ENCODE results near the gene KRTAP5-1. TPM values are rescaled to one million over a fixed set of nuclear protein-coding genes. Genes with fewer than 3 reads are reported as not detected.

The KRTAP5-1 gene
- total and polyA plus RNA-seq, 7 donors, result not detected

DNA sequence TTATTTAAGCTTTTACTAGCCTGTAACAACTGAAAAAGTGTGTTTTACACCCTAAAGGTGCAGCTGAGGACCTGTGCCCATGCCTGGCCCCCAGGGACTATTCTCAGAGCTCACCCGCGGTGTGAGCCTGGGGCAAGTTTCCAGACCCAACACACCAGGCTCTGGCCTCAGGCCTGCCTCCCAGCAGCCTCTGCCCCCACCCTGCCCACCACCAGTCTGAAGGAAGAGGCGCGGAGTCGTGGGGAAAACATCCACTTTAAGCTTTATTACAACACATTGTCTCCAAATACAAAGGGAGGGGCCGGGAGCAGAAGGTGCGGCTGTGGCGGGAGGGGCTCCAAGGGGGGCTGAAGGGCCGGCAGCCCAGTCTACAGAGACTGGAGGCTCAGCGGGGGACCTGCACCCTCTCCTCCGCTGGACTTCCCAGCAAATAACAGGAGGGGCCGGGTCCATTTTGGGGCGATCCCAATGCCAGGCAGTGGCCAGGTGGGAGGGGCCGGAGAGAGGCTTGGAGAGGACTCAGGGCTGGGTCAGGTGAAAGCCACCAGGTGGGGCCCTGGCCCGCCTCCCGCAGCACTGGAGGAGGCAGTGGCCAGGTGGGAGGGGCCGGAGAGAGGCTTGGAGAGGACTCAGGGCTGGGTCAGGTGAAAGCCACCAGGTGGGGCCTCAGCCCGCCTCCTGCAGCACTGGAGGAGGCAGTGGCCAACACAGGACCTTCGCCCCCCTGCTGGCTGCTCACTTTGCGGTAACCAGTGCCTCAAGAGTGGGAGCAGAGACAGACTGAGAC is 31.1 kb downstream of the KRTAP5-1 start:
- WGBS, 2 donors, result 9 to 52% methylated on average over 20 of the region's 20 CpGs
- intact Hi-C loops (cut with DNase I), result no loop called here
- peak overlapping the region in 1 of 4 donors; percentile 55 for H3K27ac ChIP-seq
- peaks cover 0 to 6% (median 0%) of the 10 kb centered on the region in 4 donors for H3K36me3 ChIP-seq
- TF ChIP-seq, protein P1, sequence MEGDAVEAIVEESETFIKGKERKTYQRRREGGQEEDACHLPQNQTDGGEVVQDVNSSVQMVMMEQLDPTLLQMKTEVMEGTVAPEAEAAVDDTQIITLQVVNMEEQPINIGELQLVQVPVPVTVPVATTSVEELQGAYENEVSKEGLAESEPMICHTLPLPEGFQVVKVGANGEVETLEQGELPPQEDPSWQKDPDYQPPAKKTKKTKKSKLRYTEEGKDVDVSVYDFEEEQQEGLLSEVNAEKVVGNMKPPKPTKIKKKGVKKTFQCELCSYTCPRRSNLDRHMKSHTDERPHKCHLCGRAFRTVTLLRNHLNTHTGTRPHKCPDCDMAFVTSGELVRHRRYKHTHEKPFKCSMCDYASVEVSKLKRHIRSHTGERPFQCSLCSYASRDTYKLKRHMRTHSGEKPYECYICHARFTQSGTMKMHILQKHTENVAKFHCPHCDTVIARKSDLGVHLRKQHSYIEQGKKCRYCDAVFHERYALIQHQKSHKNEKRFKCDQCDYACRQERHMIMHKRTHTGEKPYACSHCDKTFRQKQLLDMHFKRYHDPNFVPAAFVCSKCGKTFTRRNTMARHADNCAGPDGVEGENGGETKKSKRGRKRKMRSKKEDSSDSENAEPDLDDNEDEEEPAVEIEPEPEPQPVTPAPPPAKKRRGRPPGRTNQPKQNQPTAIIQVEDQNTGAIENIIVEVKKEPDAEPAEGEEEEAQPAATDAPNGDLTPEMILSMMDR (IDR thresholded peaks at IDR 0.05), result peak in 1 of 4 experiments; percentile 25
- TF ChIP-seq EP300 (IDR thresholded peaks at IDR 0.05) (no peak), POLR2A (IDR thresholded peaks at IDR 0.05) (no peak), POLR2AphosphoS5 (IDR thresholded peaks at IDR 0.05) (no peak)
- DNase-seq, result no peak
- H3K9me3 ChIP-seq, result no peaks in the 10 kb centered on the region
- H3K4me3 ChIP-seq, result no peak overlapping the region
- H3K27me3 ChIP-seq, result no peaks in the 10 kb centered on the region
- H3K4me1 ChIP-seq, result peaks cover 0 to 31% (median 24%) of the 10 kb centered on the region in 4 donors

DNA sequence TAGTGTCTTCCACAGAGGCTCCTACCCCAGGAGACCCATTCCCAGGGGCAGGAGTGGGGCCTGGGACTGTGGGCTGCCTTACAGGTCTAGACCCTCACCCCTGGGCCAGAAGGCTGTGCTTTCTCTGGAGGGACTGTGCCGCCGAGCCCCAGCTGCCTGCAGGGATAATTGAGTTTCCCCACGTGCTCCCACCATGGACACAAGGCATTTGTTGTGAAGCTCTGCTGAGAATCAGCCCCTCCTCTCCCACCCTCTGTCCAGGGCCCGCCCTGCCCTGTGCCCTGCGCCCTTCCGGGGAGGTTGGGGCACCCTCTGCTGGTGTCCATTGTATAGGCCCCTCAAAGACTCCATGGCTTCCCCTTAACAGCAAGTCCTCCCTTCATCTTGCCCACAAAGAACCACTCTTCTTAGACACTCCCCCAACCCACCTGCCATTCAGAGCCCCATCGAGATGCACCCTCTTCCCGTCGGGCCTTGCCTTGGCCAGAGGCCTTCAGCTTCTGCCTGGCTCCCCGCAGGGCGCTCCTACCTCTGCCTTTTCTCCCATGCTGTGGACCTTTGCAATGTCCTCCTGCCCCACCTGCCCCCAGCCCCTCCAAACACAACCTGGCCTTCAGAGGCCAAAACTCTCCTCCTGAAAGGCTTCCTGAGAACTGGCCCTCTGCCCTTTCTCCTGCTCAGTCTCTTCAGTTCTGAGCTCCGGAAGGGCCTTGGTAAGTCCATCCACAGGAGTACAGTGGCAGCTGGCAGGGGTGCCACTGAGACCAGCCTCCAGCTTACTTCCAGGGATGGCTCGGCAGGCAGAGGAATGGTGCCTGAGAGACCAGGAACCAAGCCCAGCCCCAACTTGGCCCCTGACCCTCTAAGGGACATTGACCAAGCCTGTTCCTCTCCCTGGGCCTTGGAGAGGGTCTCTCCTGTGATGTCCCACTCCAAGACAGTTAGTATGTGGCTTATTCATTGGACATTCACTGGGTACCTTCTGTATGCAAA is 35.4 kb downstream of the KRTAP5-1 start:
- no peaks in the 10 kb centered on the region for H3K9me3 ChIP-seq
- 82% methylated on average over 13 of the region's 13 CpGs for WGBS, 2 donors
- peaks cover 7 to 29% (median 23%) of the 10 kb centered on the region in 3 donors for H3K27me3 ChIP-seq
- no peaks in the 10 kb centered on the region for H3K36me3 ChIP-seq
- H3K4me3 ChIP-seq, result no peak overlapping the region
- H3K27ac ChIP-seq, result peak overlapping the region; percentile 54 to 79 (median 73)
- intact Hi-C loops (cut with DNase I), result no loop called here
- TF ChIP-seq, protein P1 (IDR thresholded peaks at IDR 0.05), result no peak
- TF ChIP-seq EP300 (IDR thresholded peaks at IDR 0.05) (no peak), POLR2A (IDR thresholded peaks at IDR 0.05) (no peak), POLR2AphosphoS5 (IDR thresholded peaks at IDR 0.05) (no peak)
- peaks cover 0 to 41% (median 34%) of the 10 kb centered on the region in 4 donors for H3K4me1 ChIP-seq
- no peak for DNase-seq

DNA sequence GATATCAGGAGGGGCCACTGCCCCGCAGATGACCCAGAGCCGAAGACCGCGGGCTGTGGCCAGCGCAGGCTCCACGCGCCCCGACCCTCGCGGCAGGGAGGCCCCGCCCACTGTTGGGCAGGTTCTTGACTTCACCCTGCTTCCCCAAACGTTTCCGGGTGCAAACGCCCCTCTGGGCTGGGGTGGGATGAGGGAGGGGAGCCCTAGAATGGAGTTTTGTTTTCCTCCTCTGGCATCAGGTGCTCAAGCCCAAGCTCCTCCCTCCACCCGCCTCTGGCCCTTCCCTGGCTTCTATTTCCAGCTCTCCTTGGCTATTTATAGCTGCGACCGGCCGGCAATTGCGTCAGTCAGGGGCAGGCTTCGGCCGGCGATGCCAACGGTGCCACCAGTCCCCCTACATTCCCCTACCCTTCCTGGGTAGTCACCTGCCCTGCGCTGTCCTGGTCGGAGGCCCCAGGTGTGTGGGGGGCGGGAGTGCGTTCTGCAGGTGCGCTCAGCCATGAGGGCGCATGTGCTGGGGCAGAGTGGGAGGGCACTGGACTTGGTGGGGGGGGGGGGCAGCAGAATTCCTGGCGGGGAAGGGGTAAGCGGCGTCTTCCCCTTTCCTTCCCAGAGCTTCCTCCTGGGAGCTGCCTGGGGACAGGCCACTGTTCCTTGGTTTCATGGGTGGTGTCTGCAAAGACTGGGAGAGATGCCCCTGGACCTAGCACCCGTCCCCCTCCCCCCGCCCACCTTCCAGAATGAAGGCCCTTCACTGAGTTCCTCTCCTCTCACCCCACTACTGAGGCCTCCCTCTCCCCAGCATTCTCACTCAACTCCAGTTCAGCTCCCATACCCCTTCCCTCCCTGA is 36.6 kb downstream of the KRTAP5-1 start:
- TF ChIP-seq POLR2A (IDR thresholded peaks at IDR 0.05) (peak in 1 of 2 donors; percentile 53), EP300 (IDR thresholded peaks at IDR 0.05) (peak in 3 of 4 donors; percentile 29 to 91 (median 62)), POLR2AphosphoS5 (IDR thresholded peaks at IDR 0.05) (peak; percentile 60 to 87 (median 68))
- TF ChIP-seq, protein P1 (IDR thresholded peaks at IDR 0.05), result no peak
- no peaks in the 10 kb centered on the region for H3K36me3 ChIP-seq
- H3K9me3 ChIP-seq, result no peaks in the 10 kb centered on the region
- peak overlapping the region in 3 of 4 donors; percentile 20 to 36 (median 33) for H3K4me3 ChIP-seq
- 7 to 12% methylated on average over 34 of the region's 34 CpGs for WGBS, 2 donors
- peak overlapping the region; percentile 54 to 79 (median 73) for H3K27ac ChIP-seq
- intact Hi-C loops (cut with DNase I), result no loop called here
- H3K4me1 ChIP-seq, result peaks cover 0 to 41% (median 34%) of the 10 kb centered on the region in 4 donors
- DNase-seq, result peak; percentile 94
- H3K27me3 ChIP-seq, result peaks cover 7 to 29% (median 23%) of the 10 kb centered on the region in 3 donors

Data from sigmoid colon (tissue), 7 donors.